GM23248 (cell line): Measurements from ENCODE around the gene APOBEC3G. TPM values are rescaled to one million over a fixed set of nuclear protein-coding genes. Genes with fewer than 3 reads are reported as not detected.
A peak's percentile ranks its signal among the peaks of the same experiment; 100 is the strongest.

Source experiments
- DNase-seq: peaks from one replicate; pipeline ENCODE4 v3.0.0-alpha.2; 2015
- H2AFZ ChIP-seq: fragments of 200-600 bp; sonication (generic); 2 replicates; pipeline ENCODE4 v1.6.1; 2016; ENCODE audit warnings: antibody characterized with exemption
- H3F3A ChIP-seq: fragments of 200-600 bp; sonication (generic); 2 replicates; pipeline ENCODE4 v1.6.1; 2016; ENCODE audit warnings: mild to moderate bottlenecking, antibody characterized with exemption, mixed run types; ENCODE audit not compliant: insufficient read depth
- H3K27ac ChIP-seq: fragments of 200-600 bp; sonication (generic); 2 replicates; pipeline ENCODE4 v1.5.1; 2016; ENCODE audit warnings: mild to moderate bottlenecking
- H3K27me3 ChIP-seq: fragments of 200-600 bp; sonication (generic); replicated peaks from 2 replicates; pipeline ENCODE4 v1.6.1; 2016; ENCODE audit warnings: mild to moderate bottlenecking; ENCODE audit not compliant: insufficient read depth
- H3K36me3 ChIP-seq: fragments of 200-600 bp; sonication (generic); 2 replicates; pipeline ENCODE4 v1.6.1; 2016; ENCODE audit warnings: low read depth, mild to moderate bottlenecking
- H3K4me1 ChIP-seq: fragments of 200-600 bp; sonication (generic); 2 replicates; pipeline ENCODE4 v1.6.1; 2016; ENCODE audit warnings: mild to moderate bottlenecking; ENCODE audit not compliant: insufficient read depth
- H3K4me2 ChIP-seq: fragments of 200-600 bp; sonication (generic); one replicate; pipeline ENCODE4 v1.6.1; 2016; ENCODE audit warnings: mild to moderate bottlenecking; ENCODE audit not compliant: unreplicated experiment
- H3K4me3 ChIP-seq: fragments of 200-600 bp; sonication (generic); 2 replicates; pipeline ENCODE4 v1.5.1; 2016; ENCODE audit warnings: mild to moderate bottlenecking
- H3K79me2 ChIP-seq: fragments of 200-600 bp; sonication (generic); 2 replicates; pipeline ENCODE4 v1.6.1; 2016; ENCODE audit warnings: mild to moderate bottlenecking; ENCODE audit not compliant: insufficient read depth
- H3K9ac ChIP-seq: fragments of 200-600 bp; sonication (generic); 2 replicates; pipeline ENCODE4 v1.6.1; 2016; ENCODE audit warnings: mild to moderate bottlenecking
- H3K9me2 ChIP-seq: fragments of 200-600 bp; sonication (generic); 2 replicates; pipeline ENCODE4 v1.6.1; 2016; ENCODE audit warnings: mixed run types, mild to moderate bottlenecking, moderate library complexity; ENCODE audit not compliant: insufficient read depth
- H3K9me3 ChIP-seq: fragments of 200-600 bp; sonication (generic); one replicate; pipeline ENCODE4 v1.6.1; 2017; ENCODE audit warnings: low read depth
- H4K20me1 ChIP-seq: fragments of 200-600 bp; sonication (generic); 2 replicates; pipeline ENCODE4 v1.6.0; 2016; ENCODE audit not compliant: insufficient read depth
- EZH2 ChIP-seq: fragments of 200-600 bp; sonication (generic); IDR thresholded peaks from 2 replicates; pipeline ENCODE4 v1.6.1; 2018; ENCODE audit warnings: antibody characterized with exemption, mild to moderate bottlenecking; ENCODE audit not compliant: insufficient read depth, poor library complexity, severe bottlenecking
- EZH2phosphoT487 ChIP-seq: fragments of 200-600 bp; sonication (generic); IDR thresholded peaks from 2 replicates; pipeline ENCODE4 v1.6.1; 2018; ENCODE audit warnings: antibody characterized with exemption, moderate library complexity, mild to moderate bottlenecking, low read depth; ENCODE audit not compliant: insufficient read depth
- WGBS, 2 experiments: methylation state at CpG; one replicate each; pipeline ENCODE4 v1.1.6; 2015 to 2017; ENCODE audit warnings: low lambda C conversion rate in 2 of 2, low coverage in 1 of 2; ENCODE audit errors: missing lambda C conversion rate in 2 of 2; 5-methylcytosine and 5-hydroxymethylcytosine counted together
- in situ Hi-C: fragments of 300-500 bp; cut with MboI; formaldehyde crosslinking; loops from 2 replicates; pipeline ENCODE4 v1.15.0; 2020
- polyA plus RNA-seq: library from polyadenylated mRNA; unstranded; fragments of >200 nt; fragmentation: Nextera tagmentation; extraction: Ambion mirVana; gene quantifications from 2 replicates; pipeline ENCODE4 v1.2.1, GENCODE V29; 2016
- total RNA-seq: library from RNA; depleted of rRNA; stranded (reverse); fragments of >200 nt; shearing (Covaris generic); gene quantifications from 2 replicates; pipeline ENCODE4 v1.2.3, GENCODE V29; 2014

Gene APOBEC3G
- total and polyA plus RNA-seq, 2 experiments from 2014 or later, result 5.2 to 7.5 TPM

GRCh38 chr22:39097098-39098020, 20.3 kb downstream of the APOBEC3G start, which contains the start of gene APOBEC3H:
Gene APOBEC3H (plus strand): TSS chr22:39097244. CDS start chr22:39100279, 3,035 bp downstream.
- no peak within 1 kb of the TSS for H3K27ac ChIP-seq
- no peaks in the 10 kb centered on the region for H4K20me1 ChIP-seq
- H3K4me3 ChIP-seq, result no peak within 1 kb of the TSS
- no peaks in the 10 kb centered on the region for H3K36me3 ChIP-seq
- no peaks in the 10 kb centered on the region for H3F3A ChIP-seq
- H2AFZ ChIP-seq, result peak within 1 kb of the TSS; percentile 48; the same call in 1 of the 2 replicates
- H3K27me3 ChIP-seq, result peaks cover 5% of the 10 kb centered on the region
- no peak for DNase-seq
- H3K9ac ChIP-seq, result no peak within 1 kb of the TSS
- no peaks in the 10 kb centered on the region for H3K9me3 ChIP-seq
- TF ChIP-seq EZH2phosphoT487, result no peak
- no peak for TF ChIP-seq EZH2
- in situ Hi-C loops, result no loop called here
- no peak within 1 kb of the TSS for H3K4me2 ChIP-seq
- H3K79me2 ChIP-seq, result no peaks in the 10 kb centered on the region
- no peaks in the 10 kb centered on the region for H3K9me2 ChIP-seq
- H3K4me1 ChIP-seq, result no peaks in the 10 kb centered on the region
- 77 to 80% methylated on average over 9 of the region's 9 CpGs for WGBS, 2 experiments

DNA sequence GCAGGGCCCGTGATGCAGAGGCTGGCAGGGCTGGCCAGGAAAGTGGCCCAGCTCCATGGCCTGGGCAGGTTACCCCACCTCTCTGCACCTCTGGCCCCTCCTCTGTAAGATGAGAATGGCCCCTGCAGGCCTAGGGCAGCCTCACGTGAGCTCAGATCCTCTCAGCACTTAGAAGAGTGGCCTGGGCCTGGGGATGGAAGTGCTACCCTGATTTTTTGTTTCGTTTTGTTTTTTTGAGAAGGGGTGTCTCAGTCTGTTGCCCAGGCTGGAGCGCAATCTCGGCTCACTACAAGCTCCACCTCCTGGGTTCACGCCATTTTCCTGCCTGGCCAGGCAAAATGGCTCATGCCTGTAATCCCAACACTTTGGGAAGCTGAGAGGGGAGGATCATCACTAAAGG, 21.0 kb downstream of the APOBEC3G start:
- Histone ChIP-seq H3K36me3 (no peaks in the 10 kb centered on the region), H3K4me2 (no peak overlapping the region)
- in situ Hi-C loops, result no loop called here

DNA sequence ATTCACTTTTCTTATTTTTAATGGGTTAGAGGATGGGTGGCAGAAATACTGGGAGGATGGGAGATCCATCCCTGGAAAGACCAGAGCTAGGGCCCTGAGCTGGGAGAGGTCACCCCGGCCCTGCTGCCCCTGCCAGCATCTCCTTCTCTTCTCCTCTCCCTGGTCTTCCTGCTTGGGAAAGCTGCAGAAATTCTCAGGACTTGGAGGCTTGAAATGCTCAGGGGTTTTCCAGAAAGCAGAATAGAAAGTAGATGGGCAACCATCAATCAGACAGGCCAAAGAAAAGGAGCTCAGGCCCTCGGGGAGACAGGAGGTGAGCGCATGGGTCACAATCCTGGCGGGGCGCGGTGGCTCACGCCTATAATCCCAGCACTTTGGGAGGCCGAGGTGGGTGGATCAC, 21.5 kb downstream of the APOBEC3G start:
- in situ Hi-C loops, result no loop called here
- Histone ChIP-seq H3K4me3 (no peak overlapping the region), H3K27me3 (no peaks in the 10 kb centered on the region; the same call in 1 of the 2 replicates), H3K27ac (no peak overlapping the region), H3K36me3 (no peaks in the 10 kb centered on the region), H2AFZ (no peak overlapping the region), H3K9ac (no peak overlapping the region), H3K4me1 (no peaks in the 10 kb centered on the region), H3K9me2 (no peaks in the 10 kb centered on the region), H3K79me2 (no peaks in the 10 kb centered on the region), H3F3A (no peaks in the 10 kb centered on the region), H3K4me2 (no peak overlapping the region), H3K9me3 (no peaks in the 10 kb centered on the region), H4K20me1 (no peaks in the 10 kb centered on the region)
- 87 to 88% methylated on average over 8 of the region's 8 CpGs for WGBS, 2 experiments
- TF ChIP-seq EZH2 (no peak), EZH2phosphoT487 (no peak)
- no peak for DNase-seq

More for the DNA sequence above, 21.0 kb downstream of the APOBEC3G start:
- Histone ChIP-seq H3K4me3 (no peak overlapping the region), H3K9me2 (no peaks in the 10 kb centered on the region), H3K27ac (no peak overlapping the region), H3K9me3 (no peaks in the 10 kb centered on the region), H3F3A (no peaks in the 10 kb centered on the region), H3K27me3 (no peaks in the 10 kb centered on the region), H4K20me1 (no peaks in the 10 kb centered on the region), H2AFZ (no peak overlapping the region), H3K4me1 (no peaks in the 10 kb centered on the region), H3K9ac (no peak overlapping the region), H3K79me2 (no peaks in the 10 kb centered on the region)
- 81 to 89% methylated on average over 5 to 6 of the region's 6 CpGs for WGBS, 2 experiments
- TF ChIP-seq EZH2phosphoT487, result no peak
- no peak for TF ChIP-seq EZH2
- no peak for DNase-seq

- Histone ChIP-seq H3K4me3 (no peak overlapping the region), H3F3A (no peaks in the 10 kb centered on the region), H3K9me3 (no peaks in the 10 kb centered on the region), H3K27ac (no peak overlapping the region), H4K20me1 (no peaks in the 10 kb centered on the region), H3K27me3 (no peaks in the 10 kb centered on the region; the same call in 1 of the 2 replicates), H3K4me1 (no peaks in the 10 kb centered on the region), H3K9me2 (no peaks in the 10 kb centered on the region), H3K36me3 (no peaks in the 10 kb centered on the region), H3K9ac (no peak overlapping the region), H3K79me2 (no peaks in the 10 kb centered on the region), H3K4me2 (no peak overlapping the region), H2AFZ (no peak overlapping the region)
- 64 to 70% methylated on average over 10 to 13 of the region's 13 CpGs for WGBS, 2 experiments
- in situ Hi-C loops, result no loop called here
- DNase-seq, result no peak
- no peak for TF ChIP-seq EZH2
- TF ChIP-seq EZH2phosphoT487, result no peak
Observed at GRCh38 chr22:39101226-39101625, 24.2 kb downstream of the APOBEC3G start.
